Suprapubic skin (tissue), 3 donors: ENCODE measurements around the gene LRMDA.

Experiments used
- EP300 ChIP-seq: sonication (generic); formaldehyde crosslinking; IDR thresholded peaks from one replicate; pipeline ENCODE4 v1.6.1; 2017; ENCODE audit warnings: antibody characterized with exemption
- POLR2A ChIP-seq, 2 donors: fragments of 450-650 bp; IDR thresholded peaks; one replicate each; pipeline ENCODE4 v1.6.1; 2017; ENCODE audit warnings: antibody characterized with exemption in 2 of 2, mild to moderate bottlenecking in 2 of 2, moderate library complexity in 2 of 2
- TF ChIP-seq, protein P1 (sequence below), 2 donors: fragments of 200-600 bp in 1 of 2; fragments of 450-650 bp in 1 of 2; sonication (generic) in 1 of 2; IDR thresholded peaks; one replicate each; pipeline ENCODE4 v1.5.1; 2016 to 2019; ENCODE audit warnings: antibody characterized with exemption in 2 of 2, mild to moderate bottlenecking in 1 of 2, moderate library complexity in 1 of 2

DNA sequence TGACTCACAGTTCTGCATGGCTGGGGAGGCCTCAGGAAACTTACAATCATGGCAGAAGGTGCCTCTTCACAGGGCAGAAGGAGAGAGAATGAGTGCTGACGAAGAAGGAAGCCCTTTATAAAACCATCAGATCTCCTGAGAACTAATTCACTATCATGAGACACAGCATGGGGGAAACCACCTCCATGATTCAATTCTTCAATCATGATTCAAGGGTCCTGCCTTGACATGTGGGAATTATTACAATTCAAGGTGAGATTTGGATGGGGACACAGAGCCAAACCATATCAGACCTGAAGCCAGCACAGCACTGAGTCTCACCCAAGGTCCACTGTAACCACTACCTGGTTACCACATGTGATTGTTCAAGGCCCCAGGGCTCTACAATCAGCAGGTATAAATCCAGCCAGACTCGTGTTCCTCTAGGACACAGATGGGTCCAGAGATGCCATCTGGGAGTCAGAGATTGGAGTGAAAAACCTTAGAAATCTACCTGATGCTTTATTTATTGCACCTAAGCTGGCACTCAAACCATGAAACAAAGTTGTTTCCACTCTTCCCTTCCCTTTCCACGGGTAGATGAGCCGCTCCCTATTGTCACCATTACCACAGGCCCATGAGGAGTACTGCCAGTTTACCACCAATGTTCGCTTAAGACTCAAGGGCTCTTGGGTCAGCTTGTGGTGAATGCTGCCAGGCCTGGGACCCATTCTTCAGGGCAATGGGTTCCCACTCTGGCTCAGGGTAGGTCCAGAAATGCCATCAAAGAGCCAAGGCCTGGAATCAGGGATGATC lies 1061.5 kb downstream of the LRMDA start:
- TF ChIP-seq, protein P1, sequence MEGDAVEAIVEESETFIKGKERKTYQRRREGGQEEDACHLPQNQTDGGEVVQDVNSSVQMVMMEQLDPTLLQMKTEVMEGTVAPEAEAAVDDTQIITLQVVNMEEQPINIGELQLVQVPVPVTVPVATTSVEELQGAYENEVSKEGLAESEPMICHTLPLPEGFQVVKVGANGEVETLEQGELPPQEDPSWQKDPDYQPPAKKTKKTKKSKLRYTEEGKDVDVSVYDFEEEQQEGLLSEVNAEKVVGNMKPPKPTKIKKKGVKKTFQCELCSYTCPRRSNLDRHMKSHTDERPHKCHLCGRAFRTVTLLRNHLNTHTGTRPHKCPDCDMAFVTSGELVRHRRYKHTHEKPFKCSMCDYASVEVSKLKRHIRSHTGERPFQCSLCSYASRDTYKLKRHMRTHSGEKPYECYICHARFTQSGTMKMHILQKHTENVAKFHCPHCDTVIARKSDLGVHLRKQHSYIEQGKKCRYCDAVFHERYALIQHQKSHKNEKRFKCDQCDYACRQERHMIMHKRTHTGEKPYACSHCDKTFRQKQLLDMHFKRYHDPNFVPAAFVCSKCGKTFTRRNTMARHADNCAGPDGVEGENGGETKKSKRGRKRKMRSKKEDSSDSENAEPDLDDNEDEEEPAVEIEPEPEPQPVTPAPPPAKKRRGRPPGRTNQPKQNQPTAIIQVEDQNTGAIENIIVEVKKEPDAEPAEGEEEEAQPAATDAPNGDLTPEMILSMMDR (IDR thresholded peaks at IDR 0.05), result no peak
- no peak for TF ChIP-seq POLR2A (IDR thresholded peaks at IDR 0.05)
- TF ChIP-seq EP300, result no peak
